RPMI8226 (cell line): ENCODE data around the gene INPP5J.
"Not testable (repeated sequence)": the region's sequence is repeated elsewhere in the genome, so short reads cannot be mapped to it uniquely, and the experiment has no call there.

Experiments used
- DNase-seq: peaks from one replicate; pipeline ENCODE4 v3.0.0-alpha.2; 2015

Gene INPP5J

DNA sequence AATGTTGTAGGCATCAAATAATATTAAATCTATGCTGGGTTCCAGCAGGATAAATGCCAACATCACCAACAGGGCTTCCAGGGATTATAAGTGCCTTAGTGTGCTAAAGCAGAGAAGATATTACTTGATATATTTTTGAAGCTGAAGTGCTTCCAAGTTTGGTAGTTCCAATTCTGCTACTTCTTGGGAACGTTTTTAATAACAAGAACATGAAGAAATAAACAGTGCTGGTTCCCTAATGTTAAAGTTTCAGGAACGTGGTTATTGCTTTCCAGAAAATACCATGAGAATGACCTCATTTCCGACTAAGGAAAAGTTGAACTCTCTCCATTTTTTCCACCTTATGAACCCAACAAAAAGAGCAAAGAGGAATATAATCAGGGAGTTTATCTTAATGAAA is 32.7 kb downstream of the INPP5J start:
- no peak for DNase-seq

DNA sequence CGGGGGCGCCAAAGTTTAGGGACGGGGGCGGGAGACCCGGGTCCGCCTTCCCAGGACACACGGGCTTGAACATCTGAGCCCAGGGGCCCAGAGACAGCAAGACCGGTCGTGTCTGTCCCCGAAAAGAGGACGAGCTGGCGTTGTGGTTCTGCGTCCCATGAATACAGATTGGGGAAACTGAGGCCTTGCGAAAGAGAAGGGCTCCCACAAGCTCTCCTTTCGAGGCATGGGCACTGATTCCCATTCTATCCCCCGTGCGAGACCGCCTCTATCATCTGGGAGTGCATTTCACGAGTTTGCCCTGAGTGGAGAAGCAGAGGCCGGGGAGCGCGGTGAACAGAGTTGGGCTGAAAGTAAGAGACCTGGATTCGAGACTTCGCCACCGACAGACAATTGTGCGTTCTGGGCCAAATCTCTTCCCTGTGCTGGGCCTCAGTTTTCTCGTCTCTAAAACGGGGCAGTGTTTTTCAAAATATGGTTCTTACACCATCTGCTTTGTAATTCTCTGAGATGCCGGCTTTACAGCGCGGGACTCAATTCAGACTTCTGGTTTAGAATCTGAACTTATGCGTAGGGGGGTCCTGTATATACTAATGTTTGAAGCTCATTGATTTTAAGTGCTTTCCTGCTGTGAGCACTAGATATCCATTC is 37.7 kb downstream of the INPP5J start:
- DNase-seq = peak; percentile 29

DNA sequence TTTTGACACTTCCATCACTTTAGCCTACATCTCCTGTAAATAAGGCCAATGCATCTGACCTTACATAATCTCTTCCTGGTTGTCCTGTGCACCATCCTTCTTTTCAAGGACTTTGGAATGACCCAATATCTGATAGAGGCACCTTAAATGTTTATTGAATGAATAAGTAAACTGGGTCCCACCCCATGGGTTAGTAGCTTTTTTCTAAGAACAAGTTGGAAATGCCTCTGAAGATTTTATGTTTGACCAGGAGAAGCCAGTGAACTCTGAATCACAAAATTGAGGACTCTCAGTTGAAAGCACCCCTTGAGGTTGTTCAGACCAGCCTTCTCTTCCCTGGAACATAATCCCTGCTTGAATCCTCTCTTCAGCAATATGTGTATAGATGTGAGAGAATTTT is 38.6 kb downstream of the INPP5J start:
- no peak for DNase-seq

DNA sequence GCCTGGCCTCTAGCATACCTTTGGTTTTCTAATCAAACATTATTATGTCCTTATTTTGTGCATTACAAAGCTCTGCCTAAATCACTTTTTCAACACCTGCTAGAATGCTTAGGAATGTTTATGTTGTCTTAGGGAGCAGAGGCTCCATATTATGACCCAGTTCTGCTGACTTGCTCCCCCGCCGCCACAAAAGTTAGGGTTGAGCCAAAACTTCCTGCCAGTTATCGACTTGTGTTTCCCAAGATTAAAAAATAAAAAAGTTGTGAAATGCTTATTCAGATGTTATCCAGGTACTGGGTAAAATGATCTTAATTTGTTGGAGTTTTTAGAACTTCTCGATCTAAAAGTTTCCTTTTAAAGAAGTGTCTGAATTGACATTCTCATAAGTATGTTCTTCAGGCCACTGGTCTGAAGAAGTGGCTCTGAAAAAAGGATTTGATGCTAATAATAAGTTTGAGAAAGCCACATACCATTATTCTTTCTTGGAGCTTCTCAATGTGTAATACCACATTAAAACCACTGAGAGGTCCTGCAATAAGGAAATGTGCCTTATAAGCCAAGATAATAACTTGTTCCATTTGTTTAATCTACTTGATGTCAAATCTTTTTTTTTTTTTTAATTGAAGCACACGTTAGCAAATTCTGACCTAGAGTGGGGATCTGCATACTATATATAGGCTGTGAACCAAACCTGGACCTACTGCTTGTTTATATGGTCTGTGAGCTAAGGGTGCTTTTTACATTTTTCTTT is 39.4 kb downstream of the INPP5J start:
- DNase-seq = no peak

DNA sequence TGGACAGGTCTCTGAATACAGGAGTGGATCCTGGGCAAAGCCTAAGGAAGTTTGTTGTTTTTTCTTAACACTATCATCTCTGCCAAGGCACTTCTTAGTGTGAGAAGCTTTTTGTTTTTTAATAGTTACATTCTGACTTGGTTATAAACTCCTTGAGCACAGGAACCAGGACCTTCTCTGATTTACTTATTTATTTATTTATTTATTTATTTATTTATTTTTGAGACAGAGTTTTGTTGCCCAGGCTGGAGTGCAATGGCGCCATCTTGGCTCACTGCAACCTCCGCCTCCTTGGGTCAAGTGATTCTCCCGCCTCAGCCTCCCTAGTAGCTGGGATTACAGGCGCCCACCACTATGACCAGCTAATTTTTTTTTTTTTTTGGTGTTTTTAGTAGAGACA is 48.2 kb downstream of the INPP5J start:
- DNase-seq = no peak

DNA sequence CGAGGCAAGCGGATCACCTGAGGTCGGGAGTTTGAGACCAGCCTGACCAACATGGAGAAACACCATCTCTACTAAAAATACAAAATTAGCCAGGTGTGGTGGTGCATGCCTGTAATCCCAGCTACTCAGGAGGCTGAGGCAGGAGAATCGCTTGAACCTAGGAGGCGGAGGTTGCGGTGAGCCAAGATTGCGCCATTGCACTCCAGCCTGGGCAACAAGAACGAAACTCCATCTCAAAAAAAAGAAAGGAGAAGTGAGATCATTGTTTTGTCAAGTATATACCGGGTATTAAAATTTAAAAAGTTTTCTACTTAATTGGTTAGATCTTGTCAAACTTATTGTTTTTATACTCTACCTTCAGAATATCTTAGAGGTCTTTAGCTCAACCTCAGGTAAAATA is 49.0 kb downstream of the INPP5J start:
- not testable (repeated sequence) for DNase-seq

- DNase-seq = no peak
Observed at GRCh38 chr22:31173386-31174145, 50.8 kb downstream of the INPP5J start.

GRCh38 chr22:31176923-31177322 is 54.2 kb downstream of the INPP5J start:
- DNase-seq = no peak

GRCh38 chr22:31177420-31178162 is 54.8 kb downstream of the INPP5J start:
- DNase-seq = no peak

DNA sequence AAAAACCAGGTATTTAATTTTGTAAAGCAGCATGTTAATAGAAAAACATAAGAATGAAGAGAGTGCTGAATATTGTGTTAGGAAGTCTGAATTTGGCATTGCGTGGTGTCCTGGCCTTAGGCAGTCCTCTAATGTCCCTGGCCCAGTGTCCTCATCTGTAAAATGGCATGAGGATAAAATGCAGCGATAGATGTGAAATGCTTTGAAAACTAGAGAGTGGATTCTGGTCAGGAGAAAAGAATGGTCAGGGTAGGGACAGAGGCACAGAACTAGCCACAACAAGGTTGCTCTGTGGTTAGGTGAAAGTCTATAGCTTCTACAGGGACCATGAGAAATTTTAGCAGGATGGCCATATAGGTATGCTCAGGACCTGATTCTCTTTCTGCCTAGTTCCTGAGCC is 56.1 kb downstream of the INPP5J start:
- DNase-seq = no peak

- DNase-seq = no peak
Observed at GRCh38 chr22:31179345-31179744, 56.6 kb downstream of the INPP5J start.

GRCh38 chr22:31184015-31184414 is 61.2 kb downstream of the INPP5J start:
- DNase-seq = no peak
